Astrocyte of the cerebellum (primary cell): ENCODE measurements around the gene KCNMA1.
"Not testable (repeated sequence)": the region's sequence is repeated elsewhere in the genome, so short reads cannot be mapped to it uniquely, and the experiment has no call there.

Experiments
- DNase-seq: peaks from one replicate; pipeline ENCODE4 v3.0.0-alpha.2; 2011; ENCODE audit warnings: low read depth
- H3K4me3 ChIP-seq: 2 replicates; pipeline ENCODE4 v1.5.1; 2011; ENCODE audit warnings: mild to moderate bottlenecking, low read depth, low read length, moderate library complexity
- in situ Hi-C: cut with HindIII; loops from 2 replicates; pipeline ENCODE4 v1.10.0; 2017; ENCODE audit warnings: low sequenced_read_pairs
- TF ChIP-seq, protein P1 (sequence below): IDR thresholded peaks from 2 replicates; pipeline ENCODE4 v1.5.1; 2012; ENCODE audit warnings: low read length, low read depth, moderate library complexity, mild to moderate bottlenecking; ENCODE audit errors: missing control alignments

KCNMA1 gene

DNA sequence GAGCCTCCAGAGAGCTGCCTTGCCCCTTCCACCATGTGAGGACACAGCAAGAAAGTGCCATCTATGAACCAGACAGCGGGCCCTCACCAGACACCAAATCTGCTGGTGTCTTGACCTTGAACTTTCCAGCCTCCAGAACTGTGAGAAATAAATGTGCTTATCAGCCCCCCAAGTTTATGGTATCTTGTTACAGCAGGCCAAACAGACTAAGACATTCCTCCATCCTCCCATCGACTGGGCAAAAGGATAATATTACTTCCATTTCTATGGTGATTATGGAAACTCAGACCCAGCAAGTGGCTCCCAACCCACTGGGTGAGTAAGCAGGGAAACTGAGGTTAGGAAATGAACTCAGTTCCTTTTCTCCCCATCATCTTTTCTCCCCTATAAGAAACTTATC lies 288.4 kb downstream of the KCNMA1 start:
- no peak for DNase-seq
- in situ Hi-C loops, result no loop called here
- H3K4me3 ChIP-seq, result no peak overlapping the region
- TF ChIP-seq, protein P1, sequence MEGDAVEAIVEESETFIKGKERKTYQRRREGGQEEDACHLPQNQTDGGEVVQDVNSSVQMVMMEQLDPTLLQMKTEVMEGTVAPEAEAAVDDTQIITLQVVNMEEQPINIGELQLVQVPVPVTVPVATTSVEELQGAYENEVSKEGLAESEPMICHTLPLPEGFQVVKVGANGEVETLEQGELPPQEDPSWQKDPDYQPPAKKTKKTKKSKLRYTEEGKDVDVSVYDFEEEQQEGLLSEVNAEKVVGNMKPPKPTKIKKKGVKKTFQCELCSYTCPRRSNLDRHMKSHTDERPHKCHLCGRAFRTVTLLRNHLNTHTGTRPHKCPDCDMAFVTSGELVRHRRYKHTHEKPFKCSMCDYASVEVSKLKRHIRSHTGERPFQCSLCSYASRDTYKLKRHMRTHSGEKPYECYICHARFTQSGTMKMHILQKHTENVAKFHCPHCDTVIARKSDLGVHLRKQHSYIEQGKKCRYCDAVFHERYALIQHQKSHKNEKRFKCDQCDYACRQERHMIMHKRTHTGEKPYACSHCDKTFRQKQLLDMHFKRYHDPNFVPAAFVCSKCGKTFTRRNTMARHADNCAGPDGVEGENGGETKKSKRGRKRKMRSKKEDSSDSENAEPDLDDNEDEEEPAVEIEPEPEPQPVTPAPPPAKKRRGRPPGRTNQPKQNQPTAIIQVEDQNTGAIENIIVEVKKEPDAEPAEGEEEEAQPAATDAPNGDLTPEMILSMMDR, result no peak

DNA sequence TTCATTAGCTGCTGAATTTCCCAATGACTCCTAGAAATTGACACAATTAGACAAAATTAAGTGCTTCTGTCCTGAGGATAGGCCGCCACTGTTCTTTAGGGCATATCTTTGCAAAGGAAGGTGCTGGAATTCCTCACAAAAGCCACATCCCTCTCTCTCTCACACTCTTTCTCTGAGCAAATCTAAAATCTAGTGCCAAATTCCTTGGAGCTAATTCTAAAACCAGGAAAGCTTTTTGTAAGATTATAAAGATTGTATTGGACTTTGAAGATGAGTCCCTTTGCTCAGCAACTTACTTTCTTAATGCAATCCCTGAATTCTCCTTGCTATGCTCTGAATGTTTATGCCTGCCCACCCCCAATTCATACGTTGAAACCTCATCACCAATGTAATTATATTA lies 288.9 kb downstream of the KCNMA1 start:
- TF ChIP-seq, protein P1, result no peak
- H3K4me3 ChIP-seq, result no peak overlapping the region
- no peak for DNase-seq
- in situ Hi-C loops, result no loop called here

DNA sequence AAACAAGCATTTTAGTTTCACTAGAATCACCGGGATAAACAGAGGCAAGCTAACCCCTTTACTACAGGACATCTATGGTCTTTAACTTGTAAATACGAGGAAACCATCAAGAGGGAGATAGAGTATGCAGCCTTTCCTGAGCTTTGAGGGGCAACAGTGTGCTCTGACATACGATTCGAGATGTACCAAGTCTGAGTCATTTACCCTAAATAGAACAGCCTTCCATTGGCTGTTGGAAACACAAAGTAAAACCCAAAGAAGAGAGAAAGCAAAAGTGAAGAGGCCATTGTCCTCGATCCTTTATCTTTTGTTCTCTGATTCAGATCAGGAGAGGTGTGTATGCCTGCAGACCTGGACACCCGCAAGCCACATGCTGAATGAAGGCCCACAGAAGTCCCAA lies 289.5 kb downstream of the KCNMA1 start:
- in situ Hi-C loops, result no loop called here
- no peak for DNase-seq
- no peak overlapping the region for H3K4me3 ChIP-seq
- TF ChIP-seq, protein P1, result no peak

DNA sequence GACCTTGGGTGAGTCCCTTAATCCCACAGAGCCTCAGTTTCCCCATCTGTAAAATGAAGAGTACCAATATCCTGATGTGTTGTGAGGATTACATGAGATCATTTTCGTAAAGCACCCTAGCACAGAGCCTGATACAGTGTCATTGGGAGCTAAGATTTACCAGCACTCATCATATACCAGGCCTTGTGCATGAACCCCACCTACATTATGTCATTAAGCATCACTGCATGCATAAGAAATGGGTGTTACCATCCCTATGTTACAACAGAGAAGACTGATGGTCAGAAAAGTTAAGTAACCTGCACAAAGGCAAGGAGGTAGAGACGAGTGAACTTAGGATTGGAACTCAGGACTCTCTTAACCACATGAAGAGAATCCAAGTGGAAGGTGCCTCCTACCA lies 290.6 kb downstream of the KCNMA1 start:
- TF ChIP-seq, protein P1, result no peak
- no peak overlapping the region for H3K4me3 ChIP-seq
- in situ Hi-C loops, result no loop called here
- DNase-seq, result no peak

DNA sequence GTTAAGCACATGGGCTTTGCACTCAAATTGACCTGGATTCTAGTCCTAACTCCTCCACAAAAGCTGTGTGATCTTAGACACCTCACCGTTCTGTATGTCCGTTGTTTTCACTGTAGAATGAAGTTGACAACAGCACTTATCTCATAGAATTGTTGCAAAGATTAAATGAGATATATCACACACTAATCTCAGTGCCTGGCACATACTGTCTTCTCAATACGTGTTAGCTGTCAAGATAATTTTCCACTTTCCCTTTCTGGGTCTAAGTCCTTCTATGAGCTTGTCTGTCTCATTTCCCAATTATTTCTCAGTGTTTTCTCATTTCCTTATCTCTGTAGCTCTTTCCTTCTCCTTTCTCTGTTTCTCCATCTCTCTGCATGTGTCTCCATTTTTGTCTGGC lies 296.6 kb downstream of the KCNMA1 start:
- TF ChIP-seq, protein P1, result no peak
- DNase-seq, result no peak
- no peak overlapping the region for H3K4me3 ChIP-seq
- in situ Hi-C loops, result no loop called here

DNA sequence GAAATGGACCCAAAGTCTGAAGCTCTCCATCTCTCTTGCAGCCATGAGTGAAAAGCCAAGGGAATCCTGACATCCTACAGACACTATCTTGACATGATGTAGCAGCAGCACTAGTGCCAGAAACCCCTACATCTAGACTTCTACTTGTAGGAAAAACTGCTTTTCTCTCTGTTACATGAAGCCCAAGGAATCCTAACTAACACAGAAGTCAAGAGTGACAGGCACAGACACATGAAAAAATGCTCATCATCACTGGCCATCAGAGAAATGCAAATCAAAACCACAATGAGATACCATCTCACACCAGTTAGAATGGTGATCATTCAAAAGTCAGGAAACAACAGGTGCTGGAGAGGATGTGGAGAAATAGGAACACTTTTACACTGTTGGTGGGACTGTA lies 297.7 kb downstream of the KCNMA1 start:
- DNase-seq, in situ Hi-C loops, H3K4me3 ChIP-seq: not testable (repeated sequence)

DNA sequence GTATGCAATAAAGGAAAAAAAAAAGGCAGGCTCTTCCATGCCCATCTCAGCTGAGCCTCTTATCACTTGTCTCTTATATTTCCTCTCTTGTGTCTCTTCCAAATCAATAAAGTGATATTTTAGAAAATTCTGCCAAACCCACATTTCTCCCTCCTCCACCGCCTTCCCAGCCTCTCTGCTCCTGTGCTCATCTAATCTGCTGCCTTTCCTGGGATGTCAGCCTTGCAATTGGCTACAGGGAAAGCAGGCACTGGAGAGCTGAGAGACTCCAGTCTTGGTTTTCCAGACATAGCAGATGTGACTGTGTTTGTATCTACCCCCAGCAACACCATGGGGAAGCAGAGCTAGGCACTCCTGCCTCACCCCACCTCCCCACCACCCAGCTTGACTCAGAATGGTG lies 298.4 kb downstream of the KCNMA1 start:
- no peak for DNase-seq
- in situ Hi-C loops, result no loop called here
- TF ChIP-seq, protein P1, result no peak
- no peak overlapping the region for H3K4me3 ChIP-seq
